HG03159 (cell line): ENCODE data around the gene SMARCD3.

Experiments
- ATAC-seq: cut with Tn5 transposase; IDR thresholded peaks from one replicate; pipeline ENCODE4 v1.9.1; 2021; ENCODE audit warnings: mild to moderate bottlenecking, moderate library complexity; ENCODE audit not compliant: unreplicated experiment

The SMARCD3 gene

GRCh38 chr7:151248346-151249033, at the start of gene SMARCD3:
Gene SMARCD3, minus strand, starts transcription at chr7:151248694. Its CDS starts 132 bp downstream, at chr7:151248562.
- no peak for ATAC-seq

GRCh38 chr7:151296202-151296992, 47.9 kb upstream of the SMARCD3 start:
- no peak for ATAC-seq

GRCh38 chr7:151292850-151293249, 44.4 kb upstream of the SMARCD3 start:
- ATAC-seq = no peak

- ATAC-seq = no peak
These were observed 42.7 kb upstream of the SMARCD3 start for GRCh38 chr7:151291206-151291605.

GRCh38 chr7:151290355-151290760, 41.9 kb upstream of the SMARCD3 start:
- no peak for ATAC-seq

- no peak for ATAC-seq
These were observed 41.4 kb upstream of the SMARCD3 start for GRCh38 chr7:151289891-151290290.

- ATAC-seq = no peak
These were observed 37.7 kb upstream of the SMARCD3 start for GRCh38 chr7:151286148-151286547.

GRCh38 chr7:151283302-151283701, 34.8 kb upstream of the SMARCD3 start:
- no peak for ATAC-seq

- no peak for ATAC-seq
These were observed 33.6 kb upstream of the SMARCD3 start for GRCh38 chr7:151282111-151282510.

GRCh38 chr7:151281686-151282085, 33.2 kb upstream of the SMARCD3 start:
- no peak for ATAC-seq

GRCh38 chr7:151280388-151281019, 32.0 kb upstream of the SMARCD3 start:
- no peak for ATAC-seq

- no peak for ATAC-seq
These were observed 31.4 kb upstream of the SMARCD3 start for GRCh38 chr7:151279868-151280267.

- no peak for ATAC-seq
These were observed 30.5 kb upstream of the SMARCD3 start for GRCh38 chr7:151278949-151279348.

GRCh38 chr7:151277631-151278030, 29.1 kb upstream of the SMARCD3 start:
- no peak for ATAC-seq

GRCh38 chr7:151276666-151277590, 28.4 kb upstream of the SMARCD3 start:
- ATAC-seq = no peak

GRCh38 chr7:151275813-151276577, 27.5 kb upstream of the SMARCD3 start:
- no peak for ATAC-seq

- ATAC-seq = no peak
These were observed 26.7 kb upstream of the SMARCD3 start for GRCh38 chr7:151274936-151275812.

- ATAC-seq = no peak
These were observed 25.9 kb upstream of the SMARCD3 start for GRCh38 chr7:151274396-151274795.
